Hematopoietic multipotent progenitor cell (in vitro differentiated cells): ENCODE data around the gene PMVK. TPM values are rescaled to one million over a fixed set of nuclear protein-coding genes. Genes with fewer than 3 reads are reported as not detected.
"Not testable (repeated sequence)": the region's sequence is repeated elsewhere in the genome, so short reads cannot be mapped to it uniquely, and the experiment has no call there.

Experiments used
- DNase-seq, 3 donors: peaks; one replicate each; pipeline ENCODE4 v3.0.0-alpha.2; 2011 to 2015; ENCODE audit warnings: low read depth in 2 of 3, low spot score in 2 of 3
- total RNA-seq: library from RNA; depleted of rRNA; stranded (reverse); fragments of >200 nt; gene quantifications from one replicate; pipeline ENCODE4 v1.2.3, GENCODE V29; 2012

The PMVK gene
- total RNA-seq, result 17.2 TPM

- DNase-seq, result peak; percentile 92 to 99 (median 98)
Measured at GRCh38 chr1:154936555-154937084, at the start of gene PMVK. PMVK (minus strand) TSS chr1:154936719; CDS start chr1:154936685, 34 bp downstream.

GRCh38 chr1:154983776-154984466 lies 47.4 kb upstream of the PMVK start:
- no peak for DNase-seq

- DNase-seq, result peak; percentile 85 to 99 (median 99)
Measured at GRCh38 chr1:154982897-154983648, 46.6 kb upstream of the PMVK start, which contains the start of gene FLAD1. FLAD1 (plus strand) TSS chr1:154983344; CDS start chr1:154983695, 351 bp downstream.

DNA sequence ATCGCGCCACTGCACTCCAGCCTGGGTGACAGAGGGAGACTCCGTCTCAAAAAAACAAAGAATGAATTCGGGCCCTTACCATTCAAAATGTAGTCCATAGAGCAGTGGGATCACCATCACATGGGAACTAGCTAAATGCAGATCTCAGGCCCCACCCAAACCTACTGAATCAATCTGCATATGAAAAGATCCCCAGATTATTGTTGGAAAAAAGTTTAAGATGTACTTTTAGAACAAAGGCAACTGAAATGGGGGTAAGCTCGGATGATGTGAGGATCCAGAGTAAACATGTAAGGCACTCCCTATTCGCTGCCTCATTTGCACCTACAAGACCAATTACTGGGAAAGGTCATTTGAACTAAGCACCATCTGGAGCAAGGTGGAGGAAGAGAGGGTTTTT lies 45.8 kb upstream of the PMVK start:
- no peak for DNase-seq

DNA sequence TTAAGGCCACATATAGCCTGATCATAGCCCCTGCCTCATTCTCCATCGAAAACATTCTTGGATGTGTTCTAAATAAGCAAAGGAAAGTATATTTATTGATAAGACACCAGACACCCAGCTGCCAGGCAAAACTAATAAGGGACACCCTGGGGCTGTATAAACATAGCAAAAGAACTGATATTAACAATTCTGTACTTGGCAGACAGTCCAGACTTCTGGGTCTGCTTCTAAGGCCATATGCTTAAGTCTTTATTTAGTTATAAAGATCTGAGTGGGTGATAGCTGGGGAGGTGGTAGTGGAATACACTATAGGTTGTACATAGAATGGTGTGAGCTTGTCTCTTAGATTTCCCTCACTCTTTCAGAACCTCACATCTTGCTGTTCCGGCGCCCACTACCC lies 41.8 kb upstream of the PMVK start:
- DNase-seq, result no peak

- not testable (repeated sequence) for DNase-seq
Measured at GRCh38 chr1:154977762-154978161, 41.2 kb upstream of the PMVK start.

- DNase-seq, result peak in 2 of 3 donors; percentile 62 to 69
Measured at GRCh38 chr1:154975409-154976059, 39.0 kb upstream of the PMVK start.

GRCh38 chr1:154974808-154975408 lies 38.4 kb upstream of the PMVK start:
- peak; percentile 97 to 99 (median 97) for DNase-seq

DNA sequence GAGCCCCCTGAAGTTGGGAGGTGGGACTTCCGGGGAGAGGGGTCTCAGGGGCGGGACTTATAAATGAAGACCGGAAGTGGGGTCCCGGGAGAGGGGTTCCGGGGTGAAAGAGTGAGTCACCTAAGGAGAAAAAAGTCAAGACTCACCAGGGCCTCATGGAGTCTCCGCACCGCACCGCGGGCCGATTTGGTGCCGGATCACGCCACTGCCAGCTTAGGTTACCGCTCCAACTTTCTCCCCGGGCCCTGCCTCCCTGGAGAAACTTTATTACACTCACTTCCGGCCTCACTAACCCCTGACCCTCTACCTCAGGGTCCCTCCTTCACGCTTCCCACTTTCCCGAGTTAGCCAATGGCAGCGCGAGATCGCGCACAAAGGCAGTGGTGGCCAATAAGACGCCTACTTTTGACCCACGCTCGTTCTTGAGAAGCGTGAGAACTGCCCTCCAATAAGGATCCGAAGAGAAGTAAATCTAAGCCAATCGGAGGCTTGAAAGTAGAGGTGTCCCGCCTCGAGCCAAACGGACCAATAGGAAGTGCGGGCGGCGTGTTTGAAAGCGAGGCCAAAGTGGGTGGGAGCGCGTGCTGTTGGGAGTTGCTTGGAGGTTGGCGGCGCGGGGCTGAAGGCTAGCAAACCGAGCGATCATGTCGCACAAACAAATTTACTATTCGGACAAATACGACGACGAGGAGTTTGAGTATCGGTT lies 37.7 kb upstream of the PMVK start, which contains the start of gene CKS1B:
Gene CKS1B, plus strand, starts transcription at position 580 of the 706 bp plus-strand sequence. Its CDS starts 65 bp downstream, at position 645.
- DNase-seq, result peak; percentile 94 to 100 (median 100)

GRCh38 chr1:154973344-154974101 lies 37.0 kb upstream of the PMVK start:
- peak; percentile 76 to 97 (median 96) for DNase-seq

GRCh38 chr1:154972517-154973343 lies 36.2 kb upstream of the PMVK start:
- DNase-seq, result no peak

- DNase-seq, result no peak
Measured at GRCh38 chr1:154972213-154972516, 35.6 kb upstream of the PMVK start.

DNA sequence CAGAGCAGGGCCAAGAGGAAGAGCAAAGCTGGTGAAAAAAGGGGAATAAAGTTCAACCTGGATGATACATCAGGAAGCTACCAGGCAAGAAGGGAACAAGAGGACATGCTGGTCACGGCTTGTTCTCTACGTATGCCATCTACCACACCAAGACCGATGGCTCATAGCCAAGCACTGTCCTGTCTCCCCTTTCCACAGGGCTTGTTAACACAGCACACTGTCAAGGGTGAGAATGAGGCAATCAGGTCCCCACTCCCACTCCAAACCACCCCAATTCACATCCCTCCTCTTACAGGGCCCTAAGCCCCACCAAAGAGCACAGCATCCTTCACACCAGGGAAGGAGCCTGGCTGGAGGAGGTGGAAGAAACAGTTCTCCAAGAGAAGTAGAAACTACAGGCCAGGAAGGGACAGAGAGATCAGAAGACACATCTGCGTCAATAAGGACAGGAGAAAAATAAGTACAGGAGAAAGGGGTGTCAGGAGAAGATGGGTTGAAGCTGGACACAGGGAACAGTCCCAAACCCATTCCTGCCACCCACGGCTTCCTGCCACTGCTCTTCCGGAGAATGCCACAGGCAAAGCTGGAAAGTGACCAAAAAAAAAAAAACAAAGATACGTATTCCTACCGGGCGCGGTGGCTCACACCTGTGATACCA lies 35.0 kb upstream of the PMVK start:
- DNase-seq, result no peak

GRCh38 chr1:154970631-154971340 lies 34.3 kb upstream of the PMVK start, which contains the start of gene SHC1:
SHC1 (minus strand) TSS chr1:154970747; CDS start chr1:154970526, 221 bp downstream.
- peak in 2 of 3 donors; percentile 76 to 87 for DNase-seq

- no peak for DNase-seq
Measured at GRCh38 chr1:154969860-154970452, 33.4 kb upstream of the PMVK start.

DNA sequence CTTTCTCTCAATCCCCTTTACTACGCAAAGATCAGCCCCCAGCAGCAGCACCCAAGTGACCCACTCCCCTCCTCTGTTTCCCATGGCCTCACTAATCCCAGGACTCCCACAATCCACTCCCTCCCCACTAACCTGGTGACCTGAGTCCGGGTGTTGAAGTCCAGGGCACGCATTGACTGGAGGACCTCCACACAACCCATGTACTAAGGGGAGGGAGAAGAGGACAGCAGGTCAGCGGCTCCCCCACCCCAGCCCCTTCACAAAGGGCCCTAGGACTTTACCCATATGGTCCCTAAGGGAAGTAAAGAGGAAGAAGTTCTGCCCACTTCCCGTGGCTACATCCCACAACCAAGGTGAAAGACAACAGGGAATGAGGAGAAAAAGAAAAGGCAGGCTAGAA lies 32.7 kb upstream of the PMVK start:
- no peak for DNase-seq

DNA sequence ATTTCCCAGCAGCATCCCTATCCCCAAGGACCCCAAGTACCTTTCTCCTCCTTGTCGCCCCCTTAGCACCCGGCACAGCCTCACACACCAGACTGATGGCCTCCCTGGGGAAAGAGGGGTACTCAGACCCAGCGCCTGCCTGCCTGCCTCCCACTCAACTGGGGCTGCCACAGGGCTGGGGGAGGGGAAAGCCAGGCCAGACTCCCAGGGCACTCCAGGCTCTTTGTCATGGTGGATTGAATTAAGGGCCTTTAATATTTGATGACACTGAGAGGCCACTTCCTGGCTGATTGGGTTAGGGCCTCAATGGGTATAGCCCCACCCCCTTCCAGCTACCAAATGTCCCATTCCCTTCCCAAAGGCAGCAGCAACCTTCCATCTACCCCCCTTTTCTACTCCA lies 32.2 kb upstream of the PMVK start:
- no peak for DNase-seq
